ENCODE data around the gene MOBP. TPM values are rescaled to one million over a fixed set of nuclear protein-coding genes. Genes with fewer than 3 reads are reported as not detected.

MOBP gene
- total and polyA plus RNA-seq, 8 donors = 0.06 to 0.92 (median 0.43) TPM; not detected in 4

- WGBS, 5 donors = 56 to 71% (median 68%) methylated on average over 6 of the region's 6 CpGs
- DNase-seq = no peak
- intact Hi-C loops (cut with DNase I; ENCODE audit: low total_unique reads) = no loop called here
- Histone ChIP-seq H3K4me3 (no peak overlapping the region), H3K9me3 (no peaks in the 10 kb centered on the region), H3K4me1 (no peaks in the 10 kb centered on the region), H3K27ac (no peak overlapping the region), H3K27me3 (peaks cover 0 to 12% (median 0%) of the 10 kb centered on the region in 3 donors), H3K36me3 (no peaks in the 10 kb centered on the region)
- TF ChIP-seq POLR2AphosphoS5 (IDR thresholded peaks at IDR 0.05) (no peak), POLR2A (IDR thresholded peaks at IDR 0.05) (no peak), EP300 (IDR thresholded peaks at IDR 0.05) (no peak)
- TF ChIP-seq, protein P1, sequence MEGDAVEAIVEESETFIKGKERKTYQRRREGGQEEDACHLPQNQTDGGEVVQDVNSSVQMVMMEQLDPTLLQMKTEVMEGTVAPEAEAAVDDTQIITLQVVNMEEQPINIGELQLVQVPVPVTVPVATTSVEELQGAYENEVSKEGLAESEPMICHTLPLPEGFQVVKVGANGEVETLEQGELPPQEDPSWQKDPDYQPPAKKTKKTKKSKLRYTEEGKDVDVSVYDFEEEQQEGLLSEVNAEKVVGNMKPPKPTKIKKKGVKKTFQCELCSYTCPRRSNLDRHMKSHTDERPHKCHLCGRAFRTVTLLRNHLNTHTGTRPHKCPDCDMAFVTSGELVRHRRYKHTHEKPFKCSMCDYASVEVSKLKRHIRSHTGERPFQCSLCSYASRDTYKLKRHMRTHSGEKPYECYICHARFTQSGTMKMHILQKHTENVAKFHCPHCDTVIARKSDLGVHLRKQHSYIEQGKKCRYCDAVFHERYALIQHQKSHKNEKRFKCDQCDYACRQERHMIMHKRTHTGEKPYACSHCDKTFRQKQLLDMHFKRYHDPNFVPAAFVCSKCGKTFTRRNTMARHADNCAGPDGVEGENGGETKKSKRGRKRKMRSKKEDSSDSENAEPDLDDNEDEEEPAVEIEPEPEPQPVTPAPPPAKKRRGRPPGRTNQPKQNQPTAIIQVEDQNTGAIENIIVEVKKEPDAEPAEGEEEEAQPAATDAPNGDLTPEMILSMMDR (IDR thresholded peaks at IDR 0.05) = no peak
Observed at GRCh38 chr3:39469945-39470344, 2.5 kb downstream of the MOBP start.

- Histone ChIP-seq H3K4me3 (no peak overlapping the region), H3K27me3 (peaks cover 0 to 8% (median 0%) of the 10 kb centered on the region in 3 donors), H3K4me1 (no peaks in the 10 kb centered on the region), H3K9me3 (peaks cover 0 to 11% (median 7%) of the 10 kb centered on the region in 4 donors), H3K27ac (no peak overlapping the region), H3K36me3 (no peaks in the 10 kb centered on the region)
- TF ChIP-seq POLR2AphosphoS5 (IDR thresholded peaks at IDR 0.05) (no peak), POLR2A (IDR thresholded peaks at IDR 0.05) (no peak), EP300 (IDR thresholded peaks at IDR 0.05) (no peak)
- TF ChIP-seq, protein P1 (IDR thresholded peaks at IDR 0.05) = no peak
- WGBS, 5 donors = 89 to 95% (median 90%) methylated on average over 5 of the region's 5 CpGs
- DNase-seq = no peak
- intact Hi-C loops (cut with DNase I; ENCODE audit: low total_unique reads) = no loop called here
Observed at GRCh38 chr3:39471652-39472051, 4.2 kb downstream of the MOBP start.

DNA sequence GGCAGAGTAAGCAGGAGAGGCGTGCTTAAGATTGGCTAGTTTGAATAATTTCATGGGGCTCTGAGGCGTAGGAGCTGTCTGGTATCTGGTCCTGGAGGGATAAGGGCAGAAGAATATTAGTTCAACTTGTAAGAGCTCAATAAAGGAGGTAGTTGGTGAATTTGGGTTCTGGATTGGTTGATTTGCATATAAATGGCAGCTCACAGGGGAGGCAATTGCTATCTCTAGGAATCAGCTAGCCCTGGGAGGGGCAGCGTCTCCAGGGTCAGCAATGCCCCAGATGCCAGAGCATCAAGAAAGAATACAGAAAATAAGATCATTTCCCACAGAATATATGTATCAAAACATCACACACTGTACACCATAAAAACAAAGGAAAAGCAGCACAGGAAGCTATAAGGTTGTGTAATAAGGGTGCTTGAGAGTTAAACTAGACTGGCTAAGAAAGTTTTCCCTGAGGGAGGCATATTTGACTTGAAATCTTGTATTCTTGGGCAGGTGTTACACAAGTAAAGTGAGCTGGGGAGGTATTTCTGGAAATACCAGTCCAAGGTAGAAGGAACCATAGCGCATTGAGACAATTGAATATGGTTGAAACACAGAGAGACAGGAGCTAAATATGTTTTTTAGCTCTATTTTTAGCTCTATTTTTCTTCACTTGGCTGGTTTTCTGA lies 6.1 kb downstream of the MOBP start:
- DNase-seq = no peak
- no peak overlapping the region for H3K4me3 ChIP-seq
- 75 to 87% (median 79%) methylated on average over 4 of the region's 4 CpGs for WGBS, 5 donors
- H3K4me1 ChIP-seq = no peaks in the 10 kb centered on the region
- TF ChIP-seq, protein P1 (IDR thresholded peaks at IDR 0.05) = no peak
- TF ChIP-seq EP300 (IDR thresholded peaks at IDR 0.05) (no peak), POLR2AphosphoS5 (IDR thresholded peaks at IDR 0.05) (no peak), POLR2A (IDR thresholded peaks at IDR 0.05) (no peak)
- H3K9me3 ChIP-seq = peaks cover 0 to 21% (median 14%) of the 10 kb centered on the region in 4 donors
- intact Hi-C loops (cut with DNase I; ENCODE audit: low total_unique reads) = no loop called here
- no peak overlapping the region for H3K27ac ChIP-seq
- H3K36me3 ChIP-seq = no peaks in the 10 kb centered on the region
- peaks cover 0 to 8% (median 0%) of the 10 kb centered on the region in 3 donors for H3K27me3 ChIP-seq

- WGBS, 5 donors = 55 to 67% (median 61%) methylated on average over 4 of the region's 4 CpGs
- no peak overlapping the region for H3K4me3 ChIP-seq
- H3K4me1 ChIP-seq = no peaks in the 10 kb centered on the region
- intact Hi-C loops (cut with DNase I; ENCODE audit: low total_unique reads) = no loop called here
- TF ChIP-seq POLR2A (IDR thresholded peaks at IDR 0.05) = no peak
- TF ChIP-seq EP300 (IDR thresholded peaks at IDR 0.05) = no peak
- TF ChIP-seq, protein P1 (IDR thresholded peaks at IDR 0.05) = no peak
- no peak for TF ChIP-seq POLR2AphosphoS5 (IDR thresholded peaks at IDR 0.05)
- H3K36me3 ChIP-seq = no peaks in the 10 kb centered on the region
- no peak for DNase-seq
- H3K9me3 ChIP-seq = peaks cover 0 to 21% (median 14%) of the 10 kb centered on the region in 4 donors
- H3K27ac ChIP-seq = no peak overlapping the region
- H3K27me3 ChIP-seq = peaks cover 0 to 8% (median 0%) of the 10 kb centered on the region in 3 donors
Observed at GRCh38 chr3:39474126-39474515, 6.6 kb downstream of the MOBP start.

Measured in stomach (tissue), 9 donors.